Fibroblast of lung (primary cell): ENCODE measurements around the gene EDARADD. TPM values are rescaled to one million over a fixed set of nuclear protein-coding genes. Genes with fewer than 3 reads are reported as not detected.

Source experiments
- DNase-seq, 2 donors: peaks; one replicate each; pipeline versions ENCODE4 v3.0.0 to v3.0.0-alpha.2; 2010; ENCODE audit warnings: low read depth in 2 of 2
- H2AFZ ChIP-seq: 2 replicates; pipeline ENCODE4 v1.5.1; 2012; ENCODE audit warnings: low read length, control low read depth, inconsistent platforms
- H3K27ac ChIP-seq: 2 replicates; pipeline ENCODE4 v1.5.1; 2011; ENCODE audit warnings: low read length, control low read depth; ENCODE audit not compliant: insufficient read depth
- H3K27me3 ChIP-seq: 2 replicates; pipeline ENCODE4 v1.5.1; 2011; ENCODE audit warnings: mild to moderate bottlenecking, low read length; ENCODE audit not compliant: control insufficient read depth, insufficient read depth
- H3K36me3 ChIP-seq: 2 replicates; pipeline ENCODE4 v1.5.1; 2011; ENCODE audit warnings: low read length; ENCODE audit not compliant: control insufficient read depth, insufficient read depth
- H3K4me1 ChIP-seq: 2 replicates; pipeline ENCODE4 v1.5.1; 2011; ENCODE audit warnings: low read length; ENCODE audit not compliant: control insufficient read depth, insufficient read depth; ENCODE audit errors: extremely low read depth
- H3K4me2 ChIP-seq: 2 replicates; pipeline ENCODE4 v1.5.1; 2011; ENCODE audit warnings: low read length, control low read depth; ENCODE audit not compliant: insufficient read depth; ENCODE audit errors: extremely low read depth
- H3K4me3 ChIP-seq, 4 experiments: fragments of 200-600 bp in 1 of 4; sonication (generic) in 1 of 4; replicated peaks in 1 of 4; 2 replicates each; pipeline ENCODE4 v1.5.1; 2011 to 2016; ENCODE audit warnings: low read length in 4 of 4, low read depth in 3 of 4, mild to moderate bottlenecking in 3 of 4, control low read depth in 2 of 4, inconsistent platforms in 1 of 4, mixed read lengths in 1 of 4; ENCODE audit not compliant: insufficient read depth in 1 of 4; ENCODE audit errors: control extremely low read depth in 1 of 4
- H3K79me2 ChIP-seq: 2 replicates; pipeline ENCODE4 v1.5.1; 2012; ENCODE audit warnings: mild to moderate bottlenecking, low read length, inconsistent platforms; ENCODE audit not compliant: control insufficient read depth, insufficient read depth
- H3K9ac ChIP-seq: 2 replicates; pipeline ENCODE4 v1.5.1; 2011; ENCODE audit warnings: mild to moderate bottlenecking, low read length, control low read depth; ENCODE audit not compliant: insufficient read depth
- H3K9me3 ChIP-seq: 2 replicates; pipeline ENCODE4 v1.5.1; 2012; ENCODE audit warnings: low read depth, low read length; ENCODE audit not compliant: control insufficient read depth, insufficient read depth
- H4K20me1 ChIP-seq: 2 replicates; pipeline ENCODE4 v1.5.1; 2011; ENCODE audit warnings: low read length; ENCODE audit not compliant: control insufficient read depth, insufficient read depth; ENCODE audit errors: extremely low read depth
- EZH2 ChIP-seq: IDR thresholded peaks from 2 replicates; pipeline ENCODE4 v1.5.1; 2012; ENCODE audit warnings: low read length, control low read depth, mild to moderate bottlenecking; ENCODE audit errors: missing control alignments
- polyA plus RNA-seq, 2 donors: library from polyadenylated mRNA; depleted of rRNA in 1 of 2; stranded (reverse) in 1 of 2; unstranded in 1 of 2; fragments of >200 nt; gene quantifications; 2 replicates each; pipeline ENCODE4 v1.2.1, GENCODE V29; 2011 to 2012; ENCODE audit warnings: missing spikeins in 1 of 2
- total RNA-seq: library from RNA; depleted of rRNA; stranded (reverse); fragments of >200 nt; gene quantifications from 2 replicates; pipeline ENCODE4 v1.2.1, GENCODE V29; 2014
- TF ChIP-seq, protein P1 (sequence below), 2 donors: IDR thresholded peaks in 1 of 2; conservative IDR thresholded peaks in 1 of 2; 1 replicate in 1 of 2; 2 replicates in 1 of 2; pipeline ENCODE4 v1.5.1; 2011 to 2012; ENCODE audit warnings: low read length in 2 of 2, control low read depth in 1 of 2, inconsistent platforms in 1 of 2, low read depth in 1 of 2, mild to moderate bottlenecking in 1 of 2

The EDARADD gene
- total and polyA plus RNA-seq, 2 donors (not counting 1 experiment from before 2014, with no cell fraction given), result not detected

GRCh38 chr1:236396665-236397043, 2.6 kb downstream of the EDARADD start:
- TF ChIP-seq EZH2, result no peak
- TF ChIP-seq, protein P1, sequence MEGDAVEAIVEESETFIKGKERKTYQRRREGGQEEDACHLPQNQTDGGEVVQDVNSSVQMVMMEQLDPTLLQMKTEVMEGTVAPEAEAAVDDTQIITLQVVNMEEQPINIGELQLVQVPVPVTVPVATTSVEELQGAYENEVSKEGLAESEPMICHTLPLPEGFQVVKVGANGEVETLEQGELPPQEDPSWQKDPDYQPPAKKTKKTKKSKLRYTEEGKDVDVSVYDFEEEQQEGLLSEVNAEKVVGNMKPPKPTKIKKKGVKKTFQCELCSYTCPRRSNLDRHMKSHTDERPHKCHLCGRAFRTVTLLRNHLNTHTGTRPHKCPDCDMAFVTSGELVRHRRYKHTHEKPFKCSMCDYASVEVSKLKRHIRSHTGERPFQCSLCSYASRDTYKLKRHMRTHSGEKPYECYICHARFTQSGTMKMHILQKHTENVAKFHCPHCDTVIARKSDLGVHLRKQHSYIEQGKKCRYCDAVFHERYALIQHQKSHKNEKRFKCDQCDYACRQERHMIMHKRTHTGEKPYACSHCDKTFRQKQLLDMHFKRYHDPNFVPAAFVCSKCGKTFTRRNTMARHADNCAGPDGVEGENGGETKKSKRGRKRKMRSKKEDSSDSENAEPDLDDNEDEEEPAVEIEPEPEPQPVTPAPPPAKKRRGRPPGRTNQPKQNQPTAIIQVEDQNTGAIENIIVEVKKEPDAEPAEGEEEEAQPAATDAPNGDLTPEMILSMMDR (conservative IDR thresholded peaks at IDR 0.05 in 1 of 2, IDR thresholded peaks at IDR 0.05 in 1 of 2; ENCODE audit: low read depth in 1 of 2, low read length in 2 of 2), result no peak
- Histone ChIP-seq H3K9me3 (no peaks in the 10 kb centered on the region), H2AFZ (no peak overlapping the region), H3K4me3 (no peak overlapping the region), H3K4me1 (no peaks in the 10 kb centered on the region), H3K4me2 (no peak overlapping the region), H3K36me3 (no peaks in the 10 kb centered on the region), H3K79me2 (no peaks in the 10 kb centered on the region), H4K20me1 (no peaks in the 10 kb centered on the region), H3K27ac (no peak overlapping the region), H3K9ac (no peak overlapping the region), H3K27me3 (no peaks in the 10 kb centered on the region)
- no peak for DNase-seq

DNA sequence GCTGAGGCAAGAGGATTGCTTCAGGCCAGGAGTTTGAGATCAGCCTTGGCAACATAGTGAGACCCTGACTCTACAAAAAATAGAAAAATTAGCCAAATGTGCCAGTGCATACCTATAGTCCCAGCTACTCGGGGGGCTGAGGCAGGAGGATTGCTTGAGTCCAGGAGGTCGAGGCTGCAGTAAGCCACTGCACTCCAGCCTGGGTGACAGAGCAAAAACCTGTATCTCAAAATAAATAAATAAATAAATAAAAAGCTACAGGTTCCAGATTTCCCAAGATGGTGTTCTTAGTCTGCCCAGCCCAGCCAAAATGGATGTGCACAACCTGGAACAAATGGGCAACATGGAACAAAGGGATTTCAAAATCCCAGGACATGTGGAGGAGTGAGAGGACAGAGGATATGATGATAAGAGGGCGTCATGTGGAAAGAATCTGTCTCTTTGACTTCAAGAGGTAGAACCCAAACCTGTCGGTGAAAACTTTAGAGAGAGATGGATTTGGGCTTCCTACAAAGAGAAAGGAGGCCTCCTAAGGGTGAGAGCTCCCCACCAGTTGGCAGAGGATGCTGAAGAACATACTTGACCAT, 3.2 kb downstream of the EDARADD start:
- H4K20me1 ChIP-seq, result no peaks in the 10 kb centered on the region
- no peak overlapping the region for H3K4me2 ChIP-seq
- no peaks in the 10 kb centered on the region for H3K4me1 ChIP-seq
- TF ChIP-seq, protein P1 (conservative IDR thresholded peaks at IDR 0.05 in 1 of 2, IDR thresholded peaks at IDR 0.05 in 1 of 2; ENCODE audit: low read depth in 1 of 2, low read length in 2 of 2), result no peak
- TF ChIP-seq EZH2, result no peak
- no peak overlapping the region for H3K9ac ChIP-seq
- DNase-seq, result no peak
- H3K79me2 ChIP-seq, result no peaks in the 10 kb centered on the region
- no peaks in the 10 kb centered on the region for H3K9me3 ChIP-seq
- H2AFZ ChIP-seq, result no peak overlapping the region
- H3K27me3 ChIP-seq, result no peaks in the 10 kb centered on the region
- no peak overlapping the region for H3K4me3 ChIP-seq
- no peak overlapping the region for H3K27ac ChIP-seq
- H3K36me3 ChIP-seq, result no peaks in the 10 kb centered on the region

DNA sequence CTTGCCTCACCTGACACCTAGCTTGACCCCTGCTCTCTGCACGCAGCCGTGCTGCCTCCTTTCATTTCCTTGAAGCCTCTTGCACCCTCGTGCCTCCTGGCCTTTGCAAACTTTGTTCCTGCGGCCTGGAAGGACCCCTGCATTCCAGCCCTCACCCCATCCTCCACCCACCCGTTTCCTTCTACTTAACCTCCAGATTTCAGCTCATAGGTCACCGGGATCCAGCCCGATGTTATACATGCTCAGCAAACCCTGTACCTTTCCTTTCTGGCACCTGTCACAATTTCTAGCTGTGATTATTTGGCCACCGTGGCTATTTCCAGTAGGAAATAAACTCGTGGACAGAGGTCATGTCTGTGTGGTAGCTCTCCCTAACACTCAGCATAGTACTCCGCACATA, 4.5 kb downstream of the EDARADD start:
- Histone ChIP-seq H4K20me1 (no peaks in the 10 kb centered on the region), H3K27ac (no peak overlapping the region), H3K36me3 (no peaks in the 10 kb centered on the region), H3K9me3 (no peaks in the 10 kb centered on the region), H3K79me2 (no peaks in the 10 kb centered on the region), H3K27me3 (no peaks in the 10 kb centered on the region), H3K4me2 (no peak overlapping the region), H2AFZ (no peak overlapping the region), H3K4me3 (no peak overlapping the region), H3K9ac (no peak overlapping the region), H3K4me1 (no peaks in the 10 kb centered on the region)
- TF ChIP-seq, protein P1 (conservative IDR thresholded peaks at IDR 0.05 in 1 of 2, IDR thresholded peaks at IDR 0.05 in 1 of 2; ENCODE audit: low read depth in 1 of 2, low read length in 2 of 2), result no peak
- no peak for TF ChIP-seq EZH2
- no peak for DNase-seq
